ENCODE data around the gene CEP72.

CEP72 gene

DNA sequence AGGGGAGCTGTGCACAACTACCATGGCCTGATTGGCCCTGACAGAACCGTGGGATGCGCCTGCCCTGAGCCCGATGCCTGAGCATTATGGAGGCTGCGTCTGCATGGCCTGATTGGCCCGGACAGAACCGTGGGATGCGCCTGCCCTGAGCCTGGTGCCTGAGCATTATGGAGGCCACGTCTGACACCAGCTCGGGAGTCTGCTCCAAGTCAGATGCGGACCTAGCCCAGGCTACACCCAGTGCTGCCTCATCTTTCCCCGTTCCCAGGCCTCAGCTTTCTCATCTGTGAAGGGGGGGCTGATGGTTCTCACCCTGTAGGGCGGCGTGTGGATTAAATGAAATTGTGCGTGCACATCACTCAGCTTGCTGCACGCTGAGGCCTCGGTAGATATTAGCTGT is 7.3 kb downstream of the CEP72 start:
- no peak for DNase-seq (ENCODE audit: insufficient read length, low spot score)
- TF ChIP-seq, protein P1, sequence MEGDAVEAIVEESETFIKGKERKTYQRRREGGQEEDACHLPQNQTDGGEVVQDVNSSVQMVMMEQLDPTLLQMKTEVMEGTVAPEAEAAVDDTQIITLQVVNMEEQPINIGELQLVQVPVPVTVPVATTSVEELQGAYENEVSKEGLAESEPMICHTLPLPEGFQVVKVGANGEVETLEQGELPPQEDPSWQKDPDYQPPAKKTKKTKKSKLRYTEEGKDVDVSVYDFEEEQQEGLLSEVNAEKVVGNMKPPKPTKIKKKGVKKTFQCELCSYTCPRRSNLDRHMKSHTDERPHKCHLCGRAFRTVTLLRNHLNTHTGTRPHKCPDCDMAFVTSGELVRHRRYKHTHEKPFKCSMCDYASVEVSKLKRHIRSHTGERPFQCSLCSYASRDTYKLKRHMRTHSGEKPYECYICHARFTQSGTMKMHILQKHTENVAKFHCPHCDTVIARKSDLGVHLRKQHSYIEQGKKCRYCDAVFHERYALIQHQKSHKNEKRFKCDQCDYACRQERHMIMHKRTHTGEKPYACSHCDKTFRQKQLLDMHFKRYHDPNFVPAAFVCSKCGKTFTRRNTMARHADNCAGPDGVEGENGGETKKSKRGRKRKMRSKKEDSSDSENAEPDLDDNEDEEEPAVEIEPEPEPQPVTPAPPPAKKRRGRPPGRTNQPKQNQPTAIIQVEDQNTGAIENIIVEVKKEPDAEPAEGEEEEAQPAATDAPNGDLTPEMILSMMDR (IDR thresholded peaks at IDR 0.05; ENCODE audit: insufficient read depth, missing control alignments): no peak
- FAIRE-seq: no peak

DNA sequence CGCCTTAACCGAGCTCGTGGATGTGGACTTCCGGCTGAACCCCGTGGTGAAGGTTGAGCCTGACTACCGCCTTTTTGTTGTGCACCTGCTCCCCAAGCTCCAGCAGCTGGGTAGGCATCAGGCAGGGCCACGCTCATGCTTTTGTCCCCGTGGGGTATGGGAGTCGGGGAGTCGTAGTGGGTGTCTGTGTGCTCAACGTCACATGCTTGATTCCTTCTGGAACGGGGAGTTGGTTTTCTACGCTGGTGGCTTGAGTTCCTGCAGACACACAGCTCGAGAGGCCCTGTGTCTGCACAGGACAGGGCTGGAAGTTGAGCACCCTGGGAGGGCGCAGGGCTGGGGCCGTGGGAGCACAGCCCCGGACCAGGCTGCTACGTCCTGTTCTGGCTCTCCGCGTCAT is 8.0 kb downstream of the CEP72 start:
- FAIRE-seq: no peak

GRCh38 chr5:620586-621180 is 8.5 kb downstream of the CEP72 start:
- no peak for DNase-seq (ENCODE audit: insufficient read length, low spot score)
- no peak for FAIRE-seq
- TF ChIP-seq, protein P1 (IDR thresholded peaks at IDR 0.05; ENCODE audit: insufficient read depth, missing control alignments): no peak

More for the DNA sequence above, 8.0 kb downstream of the CEP72 start:
- no peak for DNase-seq (ENCODE audit: insufficient read length, low spot score)
- TF ChIP-seq, protein P1 (IDR thresholded peaks at IDR 0.05; ENCODE audit: insufficient read depth, missing control alignments): no peak

DNA sequence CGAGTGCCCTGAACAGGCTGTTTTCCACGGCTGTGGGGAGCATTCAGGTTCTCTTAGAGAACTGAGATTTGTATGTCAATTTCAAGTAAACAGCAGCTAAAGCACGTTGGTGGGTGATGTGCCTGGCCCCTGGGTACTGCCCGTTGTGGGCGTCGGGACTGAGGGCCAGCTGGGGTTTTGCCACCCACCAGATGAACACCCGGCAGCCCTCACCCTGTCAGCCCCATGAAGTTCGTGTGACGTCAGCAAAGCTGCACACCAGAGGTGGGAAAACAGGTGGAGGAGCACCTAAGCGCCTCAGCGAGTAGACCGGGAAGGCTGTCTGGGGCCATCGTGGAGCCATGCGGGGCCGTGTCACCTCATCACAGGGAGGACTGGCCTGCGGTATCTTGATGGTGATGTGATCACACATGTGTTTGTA is 9.2 kb downstream of the CEP72 start:
- no peak for FAIRE-seq
- TF ChIP-seq, protein P1 (IDR thresholded peaks at IDR 0.05; ENCODE audit: insufficient read depth, missing control alignments): no peak

DNA sequence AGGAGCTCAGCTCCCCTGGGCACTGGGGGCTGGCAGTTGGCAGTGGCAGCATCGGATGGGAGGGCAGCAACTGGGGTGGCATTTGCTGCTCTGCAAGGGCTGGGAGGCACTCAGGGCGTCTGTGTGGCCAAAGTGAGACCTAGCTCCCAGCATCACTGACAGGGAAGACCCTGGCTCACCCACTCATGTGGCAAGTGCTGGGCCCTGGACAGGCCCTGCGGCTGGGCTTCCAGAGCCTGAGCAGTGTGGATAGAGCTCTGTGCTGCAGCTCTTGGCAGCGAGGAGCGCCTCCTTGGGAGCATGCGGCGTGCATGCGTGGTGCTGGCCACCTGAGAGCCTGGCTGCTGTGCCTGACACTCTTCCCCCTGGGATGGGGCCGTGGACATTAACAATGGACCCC is 10.2 kb downstream of the CEP72 start:
- DNase-seq (ENCODE audit: insufficient read length, low spot score) (no peak), FAIRE-seq (no peak)

More for the DNA sequence above, 9.2 kb downstream of the CEP72 start:
- no peak for DNase-seq (ENCODE audit: insufficient read length, low spot score)

GRCh38 chr5:622946-623522 is 10.9 kb downstream of the CEP72 start:
- no peak for FAIRE-seq
- DNase-seq (ENCODE audit: insufficient read length, low spot score): no peak
- TF ChIP-seq, protein P1 (IDR thresholded peaks at IDR 0.05; ENCODE audit: insufficient read depth, missing control alignments): no peak

More for the DNA sequence above, 10.2 kb downstream of the CEP72 start:
- TF ChIP-seq, protein P1 (IDR thresholded peaks at IDR 0.05; ENCODE audit: insufficient read depth, missing control alignments): no peak

GRCh38 chr5:623531-623930 is 11.4 kb downstream of the CEP72 start:
- TF ChIP-seq, protein P1 (IDR thresholded peaks at IDR 0.05; ENCODE audit: insufficient read depth, missing control alignments): no peak
- DNase-seq (ENCODE audit: insufficient read length, low spot score) (no peak), FAIRE-seq (no peak)

Measured in D721Med (cell line).